Activated T-cell treated with anti-CD3 and anti-CD28 coated beads, Interleukin-2, amount 50 U/mL, for 1 hour (primary cell): ENCODE data around the gene ADGRF5.

ENCODE experiments used
- DNase-seq: peaks from one replicate; pipeline ENCODE4 v3.0.0-alpha.2; 2020

ADGRF5 gene

GRCh38 chr6:46921731-46922130, at the start of gene ADGRF5:
Gene ADGRF5, minus strand, starts transcription at chr6:46921938. Its CDS starts 15,176 bp downstream, at chr6:46906762.
- no peak for DNase-seq

GRCh38 chr6:46969206-46969605, 47.5 kb upstream of the ADGRF5 start:
- no peak for DNase-seq

GRCh38 chr6:46967826-46968349, 46.1 kb upstream of the ADGRF5 start:
- no peak for DNase-seq

- DNase-seq = no peak
Observed at GRCh38 chr6:46964716-46965519, 43.2 kb upstream of the ADGRF5 start.

GRCh38 chr6:46963626-46964025, 41.9 kb upstream of the ADGRF5 start:
- DNase-seq = no peak

DNA sequence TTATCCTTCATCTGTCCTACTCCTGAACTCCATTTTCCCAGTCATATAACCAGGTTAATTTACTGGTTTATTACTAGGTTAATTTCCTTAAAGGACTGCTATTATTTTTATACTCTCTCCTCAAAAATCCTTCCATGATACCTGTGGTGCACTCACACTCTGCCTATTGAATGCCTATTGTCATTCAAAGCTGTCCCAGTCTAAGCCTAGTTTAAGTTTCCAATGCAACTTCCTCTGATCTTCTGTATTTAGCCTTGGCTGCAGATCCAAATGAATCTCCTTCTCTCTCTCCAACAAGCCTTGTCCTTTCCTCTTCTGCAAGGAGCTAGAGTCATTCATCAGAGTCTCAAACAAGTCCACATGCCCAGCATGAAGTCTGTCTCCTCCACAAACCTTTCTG, 41.3 kb upstream of the ADGRF5 start:
- DNase-seq = no peak

DNA sequence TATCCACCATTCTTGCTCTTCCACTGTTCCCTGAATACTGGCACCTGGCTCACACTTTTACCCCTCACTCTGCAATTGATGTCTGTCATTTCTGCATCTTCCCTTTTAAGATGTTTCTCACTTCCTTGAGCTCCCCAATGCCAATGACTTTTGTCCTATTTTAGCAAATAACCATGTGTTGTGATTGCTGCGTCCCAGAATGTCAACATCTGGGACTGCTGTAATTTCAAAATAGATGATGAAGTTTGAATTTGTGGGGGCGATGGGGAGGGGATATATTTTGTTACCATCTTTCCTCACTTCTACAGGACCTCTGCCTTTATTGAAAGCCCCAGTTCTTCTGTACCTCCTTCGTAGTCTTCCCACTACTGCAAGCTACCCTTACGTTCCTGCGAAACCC, 40.0 kb upstream of the ADGRF5 start:
- DNase-seq = no peak

- no peak for DNase-seq
Observed at GRCh38 chr6:46961232-46961631, 39.5 kb upstream of the ADGRF5 start.

- no peak for DNase-seq
Observed at GRCh38 chr6:46959419-46959818, 37.7 kb upstream of the ADGRF5 start.

DNA sequence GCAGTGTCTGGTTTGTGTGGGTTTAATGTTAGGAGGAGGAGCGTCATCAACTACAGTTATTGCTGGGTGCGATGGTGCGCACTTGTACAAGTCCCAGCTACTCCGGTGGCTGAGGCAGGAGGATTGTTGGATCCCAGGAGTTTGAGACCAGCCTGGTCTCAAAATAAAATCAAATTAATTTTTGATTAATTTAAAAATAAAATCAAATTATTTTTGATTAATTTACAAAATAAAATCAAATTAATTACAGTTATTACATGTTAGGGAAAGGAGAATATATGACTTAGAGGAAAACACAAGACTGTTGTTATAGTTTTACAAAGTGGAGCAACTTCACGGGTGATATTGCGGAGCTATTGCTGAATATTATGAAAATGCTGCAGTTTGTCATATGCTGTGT, 34.7 kb upstream of the ADGRF5 start:
- no peak for DNase-seq

DNA sequence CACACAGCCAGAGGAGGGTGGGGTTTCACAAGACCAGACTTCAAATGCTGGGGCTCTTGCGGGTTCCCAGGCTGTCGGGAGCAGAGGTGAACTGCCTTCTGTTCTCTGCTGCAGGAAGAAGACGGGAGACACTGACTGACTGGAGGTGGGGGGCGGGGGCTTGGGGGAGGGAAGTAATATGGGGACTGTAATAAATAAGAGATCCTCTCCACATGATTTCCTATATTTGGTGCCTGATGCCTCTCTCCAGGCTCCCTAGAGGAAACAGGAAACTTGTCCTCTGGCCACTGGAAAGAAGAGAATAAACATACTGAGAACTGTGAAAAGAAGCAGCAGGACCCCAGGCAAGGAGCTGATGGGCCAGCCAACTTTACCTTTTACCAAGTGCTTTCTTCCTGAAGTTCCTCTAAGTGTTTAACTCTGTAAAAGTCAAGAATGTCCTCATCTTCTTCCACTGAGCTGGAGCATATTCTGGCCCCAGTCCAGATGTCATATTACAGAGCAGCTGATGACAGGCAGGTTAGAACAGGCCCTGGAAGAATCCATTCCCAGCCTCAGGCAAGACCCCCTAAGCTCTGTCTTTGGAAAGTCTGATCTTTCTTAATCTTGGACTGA, 33.2 kb upstream of the ADGRF5 start:
- no peak for DNase-seq

GRCh38 chr6:46953921-46954320, 32.2 kb upstream of the ADGRF5 start:
- DNase-seq = no peak

GRCh38 chr6:46949632-46950280, 28.0 kb upstream of the ADGRF5 start:
- no peak for DNase-seq

- DNase-seq = no peak
Observed at GRCh38 chr6:46948699-46949098, 27.0 kb upstream of the ADGRF5 start.

GRCh38 chr6:46947497-46947896, 25.8 kb upstream of the ADGRF5 start:
- DNase-seq = no peak

- no peak for DNase-seq
Observed at GRCh38 chr6:46940433-46941226, 18.9 kb upstream of the ADGRF5 start.

DNA sequence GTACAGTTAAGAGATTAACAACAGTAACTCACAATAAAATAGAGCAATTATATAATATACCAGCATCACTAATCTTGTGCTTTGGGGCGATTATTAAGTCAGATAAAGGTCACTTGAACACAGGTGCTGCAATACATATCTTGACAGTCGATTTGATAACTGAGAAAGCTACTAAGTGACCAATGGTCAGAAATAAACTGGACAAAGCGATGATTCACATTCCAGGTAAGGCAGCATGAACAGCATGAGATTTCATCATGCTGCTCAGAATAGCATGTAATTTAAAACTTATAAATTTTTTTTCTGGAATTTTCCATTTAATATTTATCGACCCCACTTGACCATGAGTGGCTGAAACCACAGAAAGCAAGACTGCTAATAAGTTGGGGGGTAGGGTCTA, 15.9 kb upstream of the ADGRF5 start:
- no peak for DNase-seq

GRCh38 chr6:46935687-46936086, 13.9 kb upstream of the ADGRF5 start:
- no peak for DNase-seq

DNA sequence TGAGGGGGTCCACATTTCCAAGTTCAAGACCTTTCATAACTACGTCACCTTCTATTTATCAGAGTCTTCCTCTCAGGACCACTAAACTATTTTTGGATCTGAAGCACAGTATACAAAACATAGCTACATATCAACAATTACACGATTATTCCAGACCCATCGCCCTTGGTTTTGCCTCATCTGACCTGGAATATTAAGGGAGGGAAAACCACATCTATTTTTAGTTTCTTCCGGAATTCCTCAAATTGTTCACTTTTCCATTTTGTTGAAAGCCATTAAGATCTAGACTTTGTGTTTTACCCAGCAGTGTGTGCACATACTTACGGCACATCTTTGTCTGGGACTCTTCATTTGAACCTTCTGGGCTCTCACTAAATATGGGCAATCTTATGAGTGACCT, 12.0 kb upstream of the ADGRF5 start:
- DNase-seq = no peak

- no peak for DNase-seq
Observed at GRCh38 chr6:46932526-46933319, 11.0 kb upstream of the ADGRF5 start.

- DNase-seq = no peak
Observed at GRCh38 chr6:46931416-46931815, 9.7 kb upstream of the ADGRF5 start.

DNA sequence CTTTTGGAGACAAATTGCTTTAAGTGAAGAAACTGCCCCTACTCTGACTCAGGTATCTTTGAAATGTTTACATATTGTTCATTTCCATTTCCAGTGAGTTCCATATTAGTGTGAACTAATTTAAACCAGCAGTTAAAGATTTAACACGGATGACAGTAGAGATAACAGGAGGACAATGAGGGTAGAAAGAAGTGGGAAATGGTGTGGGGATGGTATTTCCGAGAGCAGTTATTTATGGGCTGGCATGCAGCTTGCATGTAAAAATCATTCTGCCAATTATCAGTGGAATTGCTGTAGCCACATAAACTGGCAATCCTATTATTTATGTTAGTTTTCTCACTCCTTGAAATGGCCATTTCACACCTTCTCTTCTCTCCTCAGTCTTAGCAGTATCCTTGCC, 8.6 kb upstream of the ADGRF5 start:
- no peak for DNase-seq
